Ishikawa (cell line): ENCODE results near the gene ZNF646.
A peak's percentile ranks its signal among the peaks of the same experiment; 100 is the strongest.

Source experiments
- CEBPB ChIP-seq: IDR thresholded peaks from 2 replicates; pipeline ENCODE4 v1.6.1; 2012
- CREB1 ChIP-seq: IDR thresholded peaks from 2 replicates; pipeline ENCODE4 v1.6.1; 2012; ENCODE audit warnings: low read depth
- EGR1 ChIP-seq: IDR thresholded peaks from 2 replicates; pipeline ENCODE4 v1.6.1; 2012
- EP300 ChIP-seq: IDR thresholded peaks from 2 replicates; pipeline ENCODE4 v1.6.1; 2012; ENCODE audit warnings: borderline replicate concordance
- FOXM1 ChIP-seq: IDR thresholded peaks from 2 replicates; pipeline ENCODE4 v1.6.1; 2012; ENCODE audit warnings: low read depth, borderline replicate concordance
- MAX ChIP-seq: IDR thresholded peaks from 2 replicates; pipeline ENCODE4 v1.6.1; 2012
- NFIC ChIP-seq: IDR thresholded peaks from 2 replicates; pipeline ENCODE4 v1.6.1; 2012
- RAD21 ChIP-seq: IDR thresholded peaks from 2 replicates; pipeline ENCODE4 v1.6.1; 2012; ENCODE audit warnings: low read depth
- REST ChIP-seq: IDR thresholded peaks from 2 replicates; pipeline ENCODE4 v1.6.1; 2012; ENCODE audit warnings: low read depth, mild to moderate bottlenecking
- TAF1 ChIP-seq: IDR thresholded peaks from 2 replicates; pipeline ENCODE4 v1.6.1; 2012; ENCODE audit warnings: low read depth, mild to moderate bottlenecking
- TCF12 ChIP-seq: IDR thresholded peaks from 2 replicates; pipeline ENCODE4 v1.6.1; 2012; ENCODE audit warnings: low read depth
- TEAD4 ChIP-seq: IDR thresholded peaks from 2 replicates; pipeline ENCODE4 v1.6.1; 2012
- YY1 ChIP-seq: IDR thresholded peaks from 2 replicates; pipeline ENCODE4 v1.6.1; 2012; ENCODE audit warnings: low read depth
- ZBTB7A ChIP-seq: IDR thresholded peaks from 2 replicates; pipeline ENCODE4 v1.6.1; 2012; ENCODE audit warnings: low read depth
- TF ChIP-seq, protein P1 (sequence below): IDR thresholded peaks from 2 replicates; pipeline ENCODE4 v1.6.1; 2012

The ZNF646 gene

DNA sequence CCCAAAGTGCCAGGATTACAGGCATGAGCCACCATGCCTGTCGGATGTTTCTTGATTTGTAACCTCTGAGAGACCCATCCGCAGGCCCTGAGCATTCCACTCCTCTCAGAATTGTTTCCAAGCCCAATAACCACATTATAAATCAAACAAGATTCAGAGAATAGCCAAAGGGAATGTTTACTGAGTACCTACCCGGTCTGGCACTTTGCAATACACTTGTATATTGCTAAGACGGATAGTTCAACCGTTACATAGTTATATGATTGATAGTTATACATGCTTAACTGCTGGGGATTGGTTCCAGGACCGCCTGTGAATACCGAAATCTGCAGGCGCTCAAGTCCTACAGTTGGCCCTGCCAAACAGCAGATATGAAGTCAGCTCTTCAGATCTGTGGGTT, 40.2 kb downstream of the ZNF646 start:
- TF ChIP-seq REST, result no peak

- TF ChIP-seq FOXM1 (no peak), RAD21 (no peak), REST (peak; percentile 15; the same call in 1 of the 2 replicates), CREB1 (peak; percentile 93), TCF12 (peak; percentile 67; the same call in 1 of the 2 replicates), CEBPB (no peak), EGR1 (peak; percentile 40), TAF1 (peak; percentile 72; the same call in 1 of the 2 replicates), EP300 (no peak), TEAD4 (peak; percentile 28; the same call in 1 of the 2 replicates), MAX (peak; percentile 75), YY1 (peak; percentile 96), NFIC (peak; percentile 39; the same call in 1 of the 2 replicates), ZBTB7A (no peak)
- TF ChIP-seq, protein P1, sequence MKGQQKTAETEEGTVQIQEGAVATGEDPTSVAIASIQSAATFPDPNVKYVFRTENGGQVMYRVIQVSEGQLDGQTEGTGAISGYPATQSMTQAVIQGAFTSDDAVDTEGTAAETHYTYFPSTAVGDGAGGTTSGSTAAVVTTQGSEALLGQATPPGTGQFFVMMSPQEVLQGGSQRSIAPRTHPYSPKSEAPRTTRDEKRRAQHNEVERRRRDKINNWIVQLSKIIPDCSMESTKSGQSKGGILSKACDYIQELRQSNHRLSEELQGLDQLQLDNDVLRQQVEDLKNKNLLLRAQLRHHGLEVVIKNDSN, result no peak
Observed at GRCh38 chr16:31117384-31118222, 43.4 kb downstream of the ZNF646 start, which contains the start of gene KAT8. KAT8 (plus strand) TSS chr16:31117664; CDS start chr16:31117682, 18 bp downstream.

GRCh38 chr16:31118223-31119155, 44.3 kb downstream of the ZNF646 start:
- TF ChIP-seq REST (no peak), NFIC (no peak), EGR1 (no peak), TEAD4 (no peak)

DNA sequence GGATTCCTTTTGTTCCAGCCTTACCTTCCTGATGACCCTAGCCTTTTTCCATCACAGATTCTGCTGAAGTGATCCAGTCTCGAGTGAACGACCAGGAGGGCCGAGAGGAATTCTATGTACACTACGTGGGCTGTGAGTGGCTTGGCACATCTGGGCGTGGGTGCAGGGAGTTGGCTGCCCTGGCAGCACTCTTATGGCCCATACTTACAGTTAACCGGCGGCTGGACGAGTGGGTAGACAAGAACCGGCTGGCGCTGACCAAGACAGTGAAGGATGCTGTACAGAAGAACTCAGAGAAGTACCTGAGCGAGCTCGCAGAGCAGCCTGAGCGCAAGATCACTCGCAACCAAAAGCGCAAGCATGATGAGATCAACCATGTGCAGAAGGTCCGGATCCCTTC, 45.9 kb downstream of the ZNF646 start:
- no peak for TF ChIP-seq REST
- no peak for TF ChIP-seq TEAD4
- TF ChIP-seq, protein P1, result no peak
- no peak for TF ChIP-seq YY1
- no peak for TF ChIP-seq TAF1
- TF ChIP-seq TCF12, result no peak
- no peak for TF ChIP-seq FOXM1
- no peak for TF ChIP-seq ZBTB7A
- TF ChIP-seq MAX, result no peak
- TF ChIP-seq EP300, result no peak
- TF ChIP-seq CREB1, result no peak
- no peak for TF ChIP-seq CEBPB
